UCSD-AML1 (cell line): ENCODE results near the gene PIR.

ENCODE experiments used
- DNase-seq: peaks from one replicate; lab custom pipeline; 2025; ENCODE audit not compliant: unreplicated experiment; lab: John Stamatoyannopoulos, UW

Gene PIR

DNA sequence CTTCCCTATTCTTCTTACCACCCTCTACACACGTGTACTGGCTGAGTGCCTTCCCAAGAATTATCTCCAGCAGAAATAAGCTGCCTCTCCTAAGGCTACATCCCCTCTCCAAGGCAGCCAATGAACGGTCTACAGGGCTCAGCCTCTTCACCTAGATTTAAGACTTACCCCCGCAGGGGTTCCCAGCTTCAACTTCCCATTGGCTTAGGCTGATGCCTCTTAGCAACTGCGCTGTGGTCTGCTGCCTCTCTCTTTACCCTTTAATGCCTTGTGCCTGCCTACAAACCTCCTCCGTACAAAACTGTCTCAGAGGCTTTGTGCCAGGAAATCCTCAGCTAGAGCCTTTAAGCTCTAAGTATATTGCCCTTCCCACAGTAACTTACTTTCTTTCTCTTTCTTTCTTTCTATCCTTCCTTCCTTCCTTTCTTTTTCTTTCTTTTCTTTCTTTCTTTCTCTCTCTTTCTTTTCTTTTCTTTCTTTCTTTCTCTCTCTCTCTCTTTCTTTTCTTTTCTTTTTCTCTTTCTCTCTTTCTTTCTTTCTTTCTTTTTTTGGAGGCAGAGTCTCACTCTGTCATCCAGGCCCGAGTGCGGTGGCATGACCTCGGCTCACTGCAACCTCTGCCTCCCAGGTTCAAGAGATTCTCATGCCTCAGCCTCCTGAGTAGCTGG is 142.7 kb downstream of the PIR start:
- DNase-seq, result peak; percentile 21

DNA sequence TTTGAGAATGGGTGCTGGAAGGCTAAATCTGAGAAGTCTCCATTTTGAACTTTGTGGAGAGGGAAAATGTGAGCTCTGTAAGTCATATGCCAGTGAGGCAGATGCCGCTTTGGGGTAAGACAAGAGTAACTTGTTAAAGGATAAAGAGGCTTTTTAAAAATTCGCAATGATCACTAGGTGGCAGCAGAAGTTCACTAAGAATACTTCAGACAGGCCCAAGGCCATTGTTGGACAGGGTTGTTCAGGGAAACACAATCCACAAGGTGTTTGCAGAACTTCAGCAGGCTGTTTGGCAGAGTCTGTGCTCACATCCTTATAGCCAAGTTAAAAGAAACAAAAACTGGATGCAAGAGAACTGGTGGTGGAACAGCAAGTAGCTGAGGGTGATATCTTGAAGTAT is 144.1 kb downstream of the PIR start:
- DNase-seq, result peak; percentile 11

DNA sequence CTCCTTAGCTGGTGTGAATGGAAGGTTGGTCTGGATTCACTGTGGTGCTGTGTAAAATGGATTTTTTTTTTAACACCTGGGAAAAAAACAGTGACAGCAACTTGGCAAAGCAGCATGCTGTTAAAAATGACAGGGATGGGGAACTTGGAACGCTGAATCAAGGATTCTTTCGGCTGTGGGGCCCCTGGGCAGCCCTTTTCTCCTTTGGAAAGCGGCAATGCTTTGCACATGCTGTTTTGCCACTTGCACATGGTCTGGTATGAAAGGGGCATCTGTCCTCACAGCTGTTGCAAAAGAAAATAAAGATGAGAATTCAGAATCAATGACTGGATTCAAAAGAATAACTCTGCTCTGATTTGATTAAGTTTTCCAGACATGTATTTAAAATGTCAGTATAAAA is 147.2 kb downstream of the PIR start:
- no peak for DNase-seq

DNA sequence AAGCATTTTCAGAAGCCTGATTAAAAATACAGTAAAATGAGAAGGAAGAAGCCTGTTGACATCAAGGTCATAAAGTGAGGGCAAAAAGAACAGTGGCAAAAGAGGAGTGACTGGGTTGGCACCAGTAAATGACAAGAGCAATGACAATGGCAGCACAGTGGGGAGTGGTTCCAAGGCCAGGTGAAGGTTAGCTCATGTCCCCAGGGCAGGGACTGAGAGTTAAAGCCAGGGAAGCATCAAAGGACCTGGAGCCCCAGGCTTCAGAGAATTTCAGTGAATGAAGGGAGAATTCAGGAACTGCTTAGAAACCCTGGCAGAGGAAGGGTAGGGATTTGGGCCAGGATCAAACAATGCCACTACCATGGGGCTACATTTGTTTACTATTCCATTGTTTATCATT is 149.0 kb downstream of the PIR start:
- no peak for DNase-seq

DNA sequence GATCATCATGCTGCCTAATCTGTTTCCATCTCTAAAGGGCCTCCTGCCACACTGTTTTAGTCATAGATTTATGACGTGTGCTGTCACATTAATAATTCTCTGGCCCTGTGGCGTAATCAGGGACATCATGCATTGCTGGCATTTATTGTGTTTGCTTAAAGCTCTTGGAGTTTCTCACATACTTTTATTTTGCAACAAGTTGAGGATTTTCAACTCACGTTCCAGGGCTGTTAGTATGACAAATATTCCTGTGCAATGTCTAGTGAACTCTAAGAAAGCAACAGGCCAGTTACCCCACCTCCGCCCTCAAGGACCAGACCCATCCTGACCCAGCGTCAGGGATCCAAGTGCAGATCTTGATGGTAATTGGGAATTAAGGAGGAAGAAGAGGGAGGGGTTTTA is 150.1 kb downstream of the PIR start:
- no peak for DNase-seq

DNA sequence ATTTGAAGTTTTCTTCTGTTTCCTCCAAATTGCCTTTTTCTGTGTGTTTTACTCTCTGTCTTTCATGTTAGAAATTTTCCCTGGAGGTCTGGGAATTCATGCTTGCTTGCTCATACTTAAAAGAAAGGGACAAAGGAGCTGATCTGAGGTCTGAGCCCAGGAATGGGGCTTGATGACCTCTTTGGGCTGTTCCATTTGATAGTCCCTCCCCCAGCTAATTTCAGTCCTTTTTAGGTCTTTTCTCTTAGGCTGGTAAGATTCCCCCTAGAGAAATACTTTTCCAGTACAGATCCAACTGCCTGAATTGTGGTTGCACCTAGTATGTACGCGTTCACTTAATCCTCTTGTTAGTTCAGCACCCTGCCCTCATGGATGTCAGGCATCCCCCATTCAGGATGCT is 152.3 kb downstream of the PIR start:
- no peak for DNase-seq

DNA sequence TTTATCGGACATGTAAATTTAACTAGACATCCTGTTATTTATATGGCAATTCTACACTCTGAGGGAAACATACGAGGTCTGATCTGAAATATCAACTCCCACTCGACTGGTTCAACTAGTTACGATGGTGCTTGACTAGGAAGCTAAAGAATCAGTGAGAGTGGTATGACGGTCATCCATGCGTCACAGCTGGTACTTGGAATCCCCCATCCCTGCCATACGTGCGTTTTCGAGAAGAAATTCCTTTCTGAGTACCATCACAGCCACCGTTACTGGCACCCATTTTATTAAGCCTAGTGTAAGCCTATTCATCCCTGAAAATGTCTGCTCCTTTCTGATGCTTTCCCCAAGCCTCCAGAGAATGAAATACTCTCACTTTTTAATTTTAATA is 157.1 kb downstream of the PIR start:
- DNase-seq, result no peak

DNA sequence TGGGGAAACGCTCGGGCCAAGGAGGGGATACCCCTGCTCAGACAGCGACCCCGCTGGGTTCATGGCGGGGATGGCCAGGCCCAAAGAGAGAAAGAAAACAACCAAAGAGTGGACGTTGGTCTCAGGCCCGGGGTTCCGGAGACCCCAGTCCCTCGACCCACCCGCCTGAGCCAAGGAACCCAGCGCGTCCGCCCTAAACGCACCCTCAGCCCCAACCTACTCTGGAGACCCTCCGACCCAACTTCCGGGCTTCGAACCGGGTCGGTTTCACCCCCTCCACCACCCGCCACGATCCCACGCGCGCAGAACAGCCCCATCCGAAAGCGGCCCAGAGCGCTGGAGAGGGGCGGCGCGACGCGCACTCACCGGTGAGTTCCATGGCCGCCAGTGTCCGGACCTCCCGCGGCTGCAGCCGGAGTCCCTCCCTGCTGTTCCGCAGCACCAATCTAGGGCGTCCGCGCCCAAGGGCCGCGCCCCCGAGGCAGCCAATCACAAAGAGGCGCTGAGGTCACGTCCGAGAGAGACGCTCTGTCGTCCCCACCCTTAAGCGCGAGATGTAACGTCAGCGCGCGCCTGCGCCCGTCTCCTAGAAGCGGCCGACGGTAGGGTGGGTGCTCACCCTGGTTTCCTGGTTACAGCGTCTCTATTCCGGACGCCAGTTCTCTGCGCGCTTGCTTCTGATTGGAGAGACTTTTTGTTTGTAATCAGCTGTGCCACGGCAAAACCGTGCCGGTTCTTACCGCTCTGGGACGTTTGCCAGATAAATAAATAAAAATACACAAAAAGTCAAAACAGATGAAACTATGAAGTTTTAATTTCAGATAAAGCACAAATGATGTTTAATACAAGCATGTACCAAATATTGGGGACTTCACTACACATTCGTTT is 157.8 kb downstream of the PIR start, which contains the start of gene PIGA:
PIGA (minus strand) TSS at position 389 of the 888 bp plus-strand sequence. CDS start 3,593 bp downstream, outside the sequence.
- DNase-seq, result peak; percentile 92
